IPS DF 6.9 (cell line): ENCODE measurements around the gene SHOX.
"Not testable (repeated sequence)": the region's sequence is repeated elsewhere in the genome, so short reads cannot be mapped to it uniquely, and the experiment has no call there.

ENCODE experiments used
- DNase-seq: peaks from one replicate; pipeline ENCODE4 v3.0.0-alpha.2; 2013; ENCODE audit warnings: low read depth, low spot score
- H3K27ac ChIP-seq: one replicate; pipeline ENCODE4 v1.5.1; 2013; ENCODE audit warnings: low read length, control low read depth
- H3K27me3 ChIP-seq: 2 replicates; pipeline ENCODE4 v1.6.1; 2013; ENCODE audit warnings: mild to moderate bottlenecking, low read length; ENCODE audit not compliant: control insufficient read depth, insufficient read depth
- H3K36me3 ChIP-seq: 2 replicates; pipeline ENCODE4 v1.6.1; 2013; ENCODE audit warnings: low read length; ENCODE audit not compliant: control insufficient read depth, insufficient read depth
- H3K4me1 ChIP-seq: 2 replicates; pipeline ENCODE4 v1.6.1; 2013; ENCODE audit warnings: low read length; ENCODE audit not compliant: control insufficient read depth, insufficient read depth
- H3K4me3 ChIP-seq: 2 replicates; pipeline ENCODE4 v1.5.1; 2013; ENCODE audit warnings: mild to moderate bottlenecking, low read length
- H3K9me3 ChIP-seq: 2 replicates; pipeline ENCODE4 v1.6.1; 2013; ENCODE audit warnings: low read length, inconsistent platforms; ENCODE audit not compliant: control insufficient read depth, insufficient read depth
- WGBS: extraction: QIAGEN DNeasy Blood & Tissue Kit; methylation state at CpG from one replicate; pipeline ENCODE4 v1.1.7; 2013; ENCODE audit warnings: mixed read lengths, missing lambda C conversion rate; ENCODE audit not compliant: insufficient read length, insufficient coverage; 5-methylcytosine and 5-hydroxymethylcytosine counted together

Gene SHOX

DNA sequence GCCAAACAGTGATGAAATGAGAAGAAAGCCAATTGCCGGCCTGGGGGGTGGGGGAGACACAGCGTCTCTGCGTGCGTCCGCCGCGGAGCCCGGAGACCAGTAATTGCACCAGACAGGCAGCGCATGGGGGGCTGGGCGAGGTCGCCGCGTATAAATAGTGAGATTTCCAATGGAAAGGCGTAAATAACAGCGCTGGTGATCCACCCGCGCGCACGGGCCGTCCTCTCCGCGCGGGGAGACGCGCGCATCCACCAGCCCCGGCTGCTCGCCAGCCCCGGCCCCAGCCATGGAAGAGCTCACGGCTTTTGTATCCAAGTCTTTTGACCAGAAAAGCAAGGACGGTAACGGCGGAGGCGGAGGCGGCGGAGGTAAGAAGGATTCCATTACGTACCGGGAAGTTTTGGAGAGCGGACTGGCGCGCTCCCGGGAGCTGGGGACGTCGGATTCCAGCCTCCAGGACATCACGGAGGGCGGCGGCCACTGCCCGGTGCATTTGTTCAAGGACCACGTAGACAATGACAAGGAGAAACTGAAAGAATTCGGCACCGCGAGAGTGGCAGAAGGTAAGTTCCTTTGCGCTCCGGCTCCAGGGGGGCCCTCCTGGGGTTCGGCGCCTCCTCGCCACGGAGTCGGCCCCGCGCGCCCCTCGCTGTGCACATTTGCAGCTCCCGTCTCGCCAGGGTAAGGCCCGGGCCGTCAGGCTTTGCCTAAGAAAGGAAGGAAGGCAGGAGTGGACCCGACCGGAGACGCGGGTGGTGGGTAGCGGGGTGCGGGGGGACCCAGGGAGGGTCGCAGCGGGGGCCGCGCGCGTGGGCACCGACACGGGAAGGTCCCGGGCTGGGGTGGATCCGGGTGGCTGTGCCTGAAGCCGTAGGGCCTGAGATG lies at the start of gene SHOX:
SHOX (plus strand) TSS at position 180 of the 885 bp plus-strand sequence; CDS start at position 287, 107 bp downstream.
- no peak for DNase-seq
- Histone ChIP-seq H3K27ac (no peak within 1 kb of the TSS), H3K27me3 (peaks cover 73% of the 10 kb centered on the region), H3K9me3 (no peaks in the 10 kb centered on the region; the same call in 1 of the 2 replicates), H3K4me3 (peak within 1 kb of the TSS; percentile 17; the same call in 1 of the 2 replicates), H3K36me3 (no peaks in the 10 kb centered on the region; the same call in 1 of the 2 replicates), H3K4me1 (peaks cover 2% of the 10 kb centered on the region; the same call in 1 of the 2 replicates)
- no CpG with 5 or more reads among the region's 84 CpGs for WGBS

DNA sequence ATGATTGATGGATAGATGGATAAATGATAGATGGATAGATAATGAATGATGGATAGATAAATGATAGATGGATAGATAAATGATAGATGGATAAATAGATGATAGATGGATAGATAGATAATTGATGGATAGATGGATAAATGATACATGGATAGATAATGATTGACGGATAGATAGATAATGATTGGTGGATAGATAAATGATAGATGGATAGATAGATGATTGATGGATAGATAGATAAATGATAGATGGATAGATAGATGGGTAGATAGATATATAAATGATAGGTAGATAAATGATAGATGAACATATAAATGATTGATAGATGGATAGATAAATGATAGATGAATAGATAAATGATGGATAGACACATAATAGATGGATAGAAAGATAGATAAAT lies 49.5 kb upstream of the SHOX start:
- WGBS: 100% methylated on average over 1 of the region's 1 CpG
- Histone ChIP-seq H3K36me3 (no peaks in the 10 kb centered on the region), H3K4me3 (no peak overlapping the region), H3K27me3 (no peaks in the 10 kb centered on the region), H3K4me1 (no peaks in the 10 kb centered on the region), H3K27ac (no peak overlapping the region), H3K9me3 (no peaks in the 10 kb centered on the region)
- DNase-seq: no peak

DNA sequence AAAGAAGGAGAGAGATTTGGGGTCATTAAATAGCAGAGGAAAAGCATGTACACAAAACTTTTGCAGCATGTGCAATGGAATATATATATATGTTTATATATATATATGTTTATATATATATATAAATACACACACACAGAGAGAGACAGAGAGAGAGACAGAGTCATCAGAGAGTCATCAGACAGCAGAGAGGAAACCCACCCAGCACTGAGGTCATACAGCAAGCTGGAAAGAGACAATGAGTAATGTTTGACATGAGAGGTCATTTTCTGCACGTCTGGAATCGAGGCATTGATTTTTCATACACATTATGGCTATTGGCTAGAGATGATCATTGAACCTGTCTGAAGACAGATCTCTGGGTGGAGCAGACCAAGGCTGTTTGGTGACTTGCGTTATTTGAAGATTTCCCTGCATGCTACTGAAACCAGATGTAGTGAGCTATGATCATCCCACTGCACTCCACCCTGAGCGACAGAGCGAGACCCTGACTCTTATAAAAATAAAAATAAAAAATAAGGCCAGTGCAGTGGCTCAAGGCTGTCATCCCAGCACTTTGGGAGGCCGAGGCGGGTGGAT lies 48.8 kb upstream of the SHOX start:
- no peak overlapping the region for H3K27ac ChIP-seq
- H3K36me3 ChIP-seq: no peaks in the 10 kb centered on the region
- H3K27me3 ChIP-seq: no peaks in the 10 kb centered on the region
- no peaks in the 10 kb centered on the region for H3K4me1 ChIP-seq
- DNase-seq: no peak
- H3K9me3 ChIP-seq: no peaks in the 10 kb centered on the region
- no CpG with 5 or more reads among the region's 7 CpGs for WGBS
- H3K4me3 ChIP-seq: no peak overlapping the region

DNA sequence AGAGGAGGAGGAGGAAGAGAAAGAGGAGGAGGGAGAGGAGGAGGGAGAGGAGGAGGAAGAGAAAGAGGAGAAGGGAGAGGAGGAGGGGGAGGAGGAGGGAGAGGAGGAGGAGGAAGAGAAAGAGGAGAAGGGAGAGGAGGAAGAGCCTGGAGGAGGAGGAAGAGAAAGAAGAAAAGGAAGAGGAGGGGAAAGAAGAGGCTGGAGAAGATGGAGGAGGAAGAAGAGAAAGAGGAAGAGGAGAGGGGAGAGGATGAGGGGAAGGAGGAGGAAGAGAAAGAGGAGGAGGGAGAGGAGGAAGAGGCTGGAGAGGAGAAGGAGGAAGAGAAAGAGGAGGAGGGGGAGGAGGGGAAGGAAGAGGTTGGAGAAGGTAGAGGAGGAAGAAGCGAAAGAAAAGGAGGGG lies 46.0 kb upstream of the SHOX start:
- H3K27me3 ChIP-seq: no peaks in the 10 kb centered on the region
- 78% methylated on average over 1 of the region's 1 CpG for WGBS
- no peaks in the 10 kb centered on the region for H3K36me3 ChIP-seq

DNA sequence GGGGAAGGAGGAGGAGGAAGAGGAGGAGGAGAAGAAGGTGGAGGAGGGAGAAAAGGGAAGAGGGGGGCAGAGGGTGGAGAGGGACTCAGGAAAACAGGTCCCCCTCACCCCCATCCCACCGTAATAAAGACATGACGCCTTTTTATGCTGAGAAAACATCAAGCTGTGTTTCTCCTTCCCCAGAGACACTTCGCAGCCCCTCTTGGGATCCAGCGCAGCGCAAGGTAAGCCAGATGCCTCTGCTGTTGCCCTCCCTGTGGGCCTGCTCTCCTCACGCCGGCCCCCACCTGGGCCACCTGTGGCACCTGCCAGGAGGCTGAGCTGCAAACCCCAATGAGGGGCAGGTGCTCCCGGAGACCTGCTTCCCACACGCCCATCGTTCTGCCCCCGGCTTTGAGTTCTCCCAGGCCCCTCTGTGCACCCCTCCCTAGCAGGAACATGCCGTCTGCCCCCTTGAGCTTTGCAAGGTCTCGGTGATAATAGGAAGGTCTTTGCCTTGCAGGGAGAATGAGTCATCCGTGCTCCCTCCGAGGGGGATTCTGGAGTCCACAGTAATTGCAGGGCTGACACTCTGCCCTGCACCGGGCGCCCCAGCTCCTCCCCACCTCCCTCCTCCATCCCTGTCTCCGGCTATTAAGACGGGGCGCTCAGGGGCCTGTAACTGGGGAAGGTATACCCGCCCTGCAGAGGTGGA lies 45.3 kb upstream of the SHOX start:
- Histone ChIP-seq H3K9me3 (no peaks in the 10 kb centered on the region), H3K27ac (no peak overlapping the region), H3K27me3 (no peaks in the 10 kb centered on the region), H3K4me1 (no peaks in the 10 kb centered on the region), H3K4me3 (no peak overlapping the region), H3K36me3 (no peaks in the 10 kb centered on the region)
- WGBS: no CpG with 5 or more reads among the region's 21 CpGs
- DNase-seq: no peak

More for the DNA sequence above, 46.0 kb upstream of the SHOX start:
- Histone ChIP-seq H3K27ac (no peak overlapping the region), H3K4me3 (no peak overlapping the region), H3K4me1 (no peaks in the 10 kb centered on the region), H3K9me3 (no peaks in the 10 kb centered on the region)
- no peak for DNase-seq

DNA sequence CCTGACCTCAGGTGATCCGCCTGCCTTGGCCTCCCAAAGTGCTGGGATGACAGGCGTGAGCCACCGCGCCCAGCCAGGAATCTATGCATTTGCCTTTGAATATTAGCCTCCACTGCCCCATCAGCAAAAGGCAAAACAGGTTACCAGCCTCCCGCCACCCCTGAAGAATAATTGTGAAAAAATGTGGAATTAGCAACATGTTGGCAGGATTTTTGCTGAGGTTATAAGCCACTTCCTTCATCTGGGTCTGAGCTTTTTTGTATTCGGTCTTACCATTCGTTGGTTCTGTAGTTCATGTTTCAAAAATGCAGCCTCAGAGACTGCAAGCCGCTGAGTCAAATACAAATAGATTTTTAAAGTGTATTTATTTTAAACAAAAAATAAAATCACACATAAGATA lies 44.2 kb upstream of the SHOX start:
- no peaks in the 10 kb centered on the region for H3K27me3 ChIP-seq
- H3K36me3 ChIP-seq: no peaks in the 10 kb centered on the region
- WGBS: no CpG with 5 or more reads among the region's 8 CpGs
- H3K4me1 ChIP-seq: no peaks in the 10 kb centered on the region
- DNase-seq: no peak
- no peaks in the 10 kb centered on the region for H3K9me3 ChIP-seq
- no peak overlapping the region for H3K4me3 ChIP-seq
- H3K27ac ChIP-seq: no peak overlapping the region

DNA sequence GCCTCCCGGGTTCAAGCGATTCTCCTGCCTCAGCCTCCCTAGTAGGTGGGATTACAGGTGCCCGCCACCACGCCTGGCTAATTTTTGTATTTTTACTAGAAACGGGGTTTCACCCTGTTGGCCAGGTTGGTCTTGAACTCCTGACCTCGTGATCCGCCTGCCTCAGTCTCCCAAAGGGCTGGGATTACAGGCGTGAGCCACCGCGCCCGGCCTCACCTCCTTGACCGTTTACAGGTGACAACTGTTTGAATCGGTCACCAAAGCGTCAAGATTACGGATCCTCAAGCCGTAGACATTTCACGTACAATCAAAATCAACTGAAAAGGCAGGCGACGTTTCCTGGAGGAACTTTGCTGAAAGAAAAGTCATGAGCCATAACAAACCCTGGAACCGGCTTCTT lies 41.3 kb upstream of the SHOX start:
- WGBS: no CpG with 5 or more reads among the region's 20 CpGs
- DNase-seq, H3K36me3 ChIP-seq: not testable (repeated sequence)

DNA sequence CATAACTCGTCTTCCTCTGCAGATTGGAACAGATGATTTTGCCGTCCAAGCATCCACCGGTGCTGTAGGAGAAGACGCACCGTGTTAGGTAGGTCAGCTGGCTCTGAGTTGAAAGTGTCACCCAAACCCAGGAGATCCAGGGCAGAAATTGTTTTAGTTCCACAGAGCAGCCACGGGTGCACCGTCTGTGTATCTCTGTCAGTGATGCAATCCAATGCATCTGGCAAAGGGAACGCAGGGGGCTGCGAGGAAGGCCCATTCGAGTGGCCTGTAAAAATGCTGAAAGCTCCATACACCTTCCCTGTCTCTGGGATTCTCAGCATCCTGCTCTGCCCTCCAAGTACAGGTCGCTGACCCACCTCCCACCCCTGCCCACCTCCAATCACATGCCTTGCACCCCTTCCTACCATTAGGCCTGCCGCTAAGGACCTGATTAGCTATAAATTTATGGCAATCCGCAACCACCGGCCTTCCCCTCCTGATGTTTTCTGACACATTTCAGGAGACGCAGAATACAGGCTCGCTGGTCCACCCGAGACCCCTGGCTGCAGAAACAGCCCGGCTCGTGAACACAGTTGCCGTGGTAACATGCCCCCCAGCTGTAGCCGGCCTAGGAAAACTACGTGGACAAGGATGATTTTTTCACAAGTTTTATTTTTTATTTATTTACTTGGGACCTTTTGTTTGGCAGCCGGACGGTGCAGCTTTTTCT lies 39.7 kb upstream of the SHOX start:
- Histone ChIP-seq H3K4me3 (no peak overlapping the region), H3K27ac (no peak overlapping the region), H3K9me3 (no peaks in the 10 kb centered on the region), H3K27me3 (no peaks in the 10 kb centered on the region), H3K4me1 (no peaks in the 10 kb centered on the region), H3K36me3 (no peaks in the 10 kb centered on the region)
- no CpG with 5 or more reads among the region's 24 CpGs for WGBS
- no peak for DNase-seq

More for the DNA sequence above, 41.3 kb upstream of the SHOX start:
- not testable (repeated sequence) for H3K9me3 ChIP-seq, H3K4me1 ChIP-seq, H3K27me3 ChIP-seq, H3K4me3 ChIP-seq, H3K27ac ChIP-seq

DNA sequence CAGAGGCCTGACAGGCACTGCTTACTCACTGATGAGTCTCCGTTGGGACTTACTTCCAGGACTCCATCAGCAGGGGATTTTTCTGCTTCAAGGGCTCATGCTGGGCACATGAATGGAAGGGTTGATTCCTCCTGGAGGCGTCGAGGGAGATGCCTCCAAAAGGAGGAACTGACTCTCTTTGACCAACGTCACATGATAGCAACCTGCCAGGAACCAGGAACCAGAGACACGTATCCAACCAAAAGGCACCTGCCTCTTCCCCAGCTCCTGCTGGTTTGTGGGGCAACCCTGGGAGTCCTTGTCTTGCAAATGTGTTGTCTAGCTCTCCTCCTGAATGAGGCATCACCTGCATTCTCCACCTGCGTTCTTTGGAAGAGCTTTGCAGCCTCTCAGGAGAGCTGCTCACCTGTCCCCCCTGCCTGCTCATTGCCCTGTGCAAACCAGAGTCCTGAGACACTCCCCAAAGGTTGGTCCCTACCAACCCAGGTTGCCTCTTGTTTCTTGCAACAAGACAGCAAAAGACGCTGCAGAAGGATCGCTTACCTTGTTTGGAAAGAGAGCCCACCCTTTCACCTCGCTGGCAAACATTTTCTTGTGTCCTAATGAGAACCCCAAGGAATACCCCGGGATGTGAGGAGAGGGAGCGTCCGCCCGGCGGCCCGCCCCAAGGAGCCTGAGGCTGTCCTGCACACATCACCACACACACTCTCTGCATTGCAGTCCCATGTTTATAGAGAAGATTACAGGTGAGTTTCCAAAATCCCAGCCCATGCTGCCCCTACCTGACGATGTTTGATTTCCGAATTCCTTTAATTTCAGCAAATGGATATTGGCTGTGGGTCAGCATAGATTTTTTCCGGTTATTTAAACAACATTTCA lies 30.5 kb upstream of the SHOX start:
- no peak overlapping the region for H3K4me3 ChIP-seq
- no peaks in the 10 kb centered on the region for H3K27me3 ChIP-seq
- H3K27ac ChIP-seq: no peak overlapping the region
- H3K9me3 ChIP-seq: peaks cover 5% of the 10 kb centered on the region
- H3K36me3 ChIP-seq: no peaks in the 10 kb centered on the region
- no peak for DNase-seq
- H3K4me1 ChIP-seq: no peaks in the 10 kb centered on the region
- no CpG with 5 or more reads among the region's 18 CpGs for WGBS
